GM18526 (cell line): ENCODE measurements around the gene C1QL2.

Experiments used
- POLR2A ChIP-seq: IDR thresholded peaks from 3 replicates; pipeline ENCODE4 v1.6.1; 2011; ENCODE audit not compliant: insufficient read length; ENCODE audit errors: extremely low read depth

C1QL2 gene

DNA sequence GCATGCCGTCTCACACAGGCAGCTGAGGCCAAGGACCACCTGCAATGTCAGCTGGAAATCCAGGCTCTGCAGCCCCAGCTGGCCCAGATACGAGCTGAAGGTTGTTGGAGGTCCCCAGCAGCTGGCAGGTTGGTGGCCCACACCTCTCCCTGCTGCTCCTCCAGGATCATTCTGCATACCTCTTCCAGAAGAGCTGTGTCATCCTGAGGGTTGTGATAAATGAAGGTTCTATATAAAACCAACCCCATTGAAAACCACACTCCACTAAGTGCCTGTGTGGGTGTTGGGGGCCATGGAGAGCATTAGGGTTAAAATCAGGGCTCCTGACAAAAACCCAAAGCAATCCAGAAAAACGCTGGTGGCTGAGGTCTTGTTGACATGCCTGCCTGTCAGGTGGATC lies 50.4 kb downstream of the C1QL2 start:
- no peak for TF ChIP-seq POLR2A

DNA sequence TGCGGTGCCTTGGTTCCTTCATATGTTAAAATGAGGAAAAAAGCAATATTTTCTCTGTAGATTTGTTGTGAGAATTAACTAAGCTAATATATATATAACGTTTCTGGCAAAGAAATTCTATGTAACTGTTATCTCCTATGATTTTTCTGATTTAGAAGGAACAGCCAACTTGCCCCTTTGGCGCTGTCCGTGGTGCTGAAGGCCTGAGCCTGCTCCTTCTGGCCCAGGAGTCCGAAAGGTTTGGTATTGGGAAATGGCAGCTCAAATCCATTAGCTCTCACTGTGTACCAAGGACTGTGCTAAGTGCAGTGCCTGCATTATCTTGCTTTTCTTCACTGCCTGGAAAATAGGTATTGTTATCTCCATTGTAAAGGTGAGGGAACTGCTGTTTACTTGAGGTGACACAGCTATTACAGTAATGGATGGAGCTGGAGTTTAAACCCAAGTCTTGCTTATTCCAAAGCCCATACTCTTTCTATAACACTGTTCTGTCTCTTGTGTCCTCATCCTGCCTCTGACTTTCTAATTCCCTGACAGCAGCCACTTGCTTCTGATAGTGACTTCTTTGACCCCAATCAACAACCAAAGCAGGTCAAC lies 52.2 kb downstream of the C1QL2 start:
- no peak for TF ChIP-seq POLR2A
